H9 (cell line): ENCODE results near the gene SDC4. TPM values are rescaled to one million over a fixed set of nuclear protein-coding genes. Genes with fewer than 3 reads are reported as not detected.

ENCODE experiments used
- DNase-seq: peaks from one replicate; pipeline ENCODE4 v3.0.0-alpha.2; 2017
- H2AFZ ChIP-seq: one replicate; pipeline ENCODE4 v1.6.1; 2013; ENCODE audit warnings: mild to moderate bottlenecking, low read length, control low read depth, moderate library complexity
- H2AK5ac ChIP-seq: 2 replicates; pipeline ENCODE4 v1.6.1; 2013; ENCODE audit warnings: low read length, control low read depth, mixed read lengths; ENCODE audit not compliant: insufficient read length
- H2BK120ac ChIP-seq: one replicate; pipeline ENCODE4 v1.6.1; 2013; ENCODE audit warnings: low read depth, mild to moderate bottlenecking, low read length, control low read depth, inconsistent platforms; ENCODE audit not compliant: poor library complexity, severe bottlenecking
- H2BK12ac ChIP-seq: 2 replicates; pipeline ENCODE4 v1.6.1; 2013; ENCODE audit warnings: low read length, control low read depth, mixed read lengths, low read depth; ENCODE audit not compliant: insufficient read length
- H2BK15ac ChIP-seq: 2 replicates; pipeline ENCODE4 v1.6.1; 2013; ENCODE audit warnings: low read depth, low read length, control low read depth
- H2BK20ac ChIP-seq: one replicate; pipeline ENCODE4 v1.6.1; 2013; ENCODE audit warnings: low read depth, mild to moderate bottlenecking, low read length, control low read depth, inconsistent platforms; ENCODE audit not compliant: poor library complexity, severe bottlenecking
- H2BK5ac ChIP-seq: 2 replicates; pipeline ENCODE4 v1.6.1; 2013; ENCODE audit warnings: low read length, control low read depth, mixed read lengths; ENCODE audit not compliant: insufficient read length
- H3K14ac ChIP-seq: 2 replicates; pipeline ENCODE4 v1.6.1; 2013; ENCODE audit warnings: low read length, control low read depth; ENCODE audit not compliant: insufficient read depth
- H3K18ac ChIP-seq: 2 replicates; pipeline ENCODE4 v1.6.1; 2013; ENCODE audit warnings: low read depth, mild to moderate bottlenecking, mixed read lengths, low read length, control low read depth; ENCODE audit not compliant: insufficient read length
- H3K23ac ChIP-seq: 2 replicates; pipeline ENCODE4 v1.6.1; 2013; ENCODE audit warnings: low read length, control low read depth, mixed read lengths, low read depth; ENCODE audit not compliant: insufficient read length
- H3K23me2 ChIP-seq: 2 replicates; pipeline ENCODE4 v1.6.1; 2013; ENCODE audit warnings: low read depth, mild to moderate bottlenecking, mixed read lengths, low read length, control low read depth; ENCODE audit not compliant: insufficient read length, poor library complexity, severe bottlenecking
- H3K27ac ChIP-seq: 2 replicates; pipeline ENCODE4 v1.5.1; 2013; ENCODE audit warnings: low read length, control low read depth, mixed read lengths, low read depth; ENCODE audit not compliant: insufficient read length
- H3K27me3 ChIP-seq: 2 replicates; pipeline ENCODE4 v1.6.1; 2013; ENCODE audit warnings: low read length, control low read depth, inconsistent platforms; ENCODE audit not compliant: insufficient read depth
- H3K4ac ChIP-seq: 2 replicates; pipeline ENCODE4 v1.6.1; 2013; ENCODE audit warnings: low read depth, mild to moderate bottlenecking, control low read depth, inconsistent platforms, low read length, moderate library complexity
- H3K4me1 ChIP-seq: 2 replicates; pipeline ENCODE4 v1.6.1; 2013; ENCODE audit warnings: low read length, control low read depth, inconsistent platforms; ENCODE audit not compliant: insufficient read depth
- H3K4me2 ChIP-seq: 2 replicates; pipeline ENCODE4 v1.6.1; 2013; ENCODE audit warnings: low read length, control low read depth, mixed read lengths; ENCODE audit not compliant: insufficient read length, insufficient read depth
- H3K56ac ChIP-seq: 2 replicates; pipeline ENCODE4 v1.6.1; 2013; ENCODE audit warnings: low read depth, mild to moderate bottlenecking, mixed read lengths, low read length, control low read depth; ENCODE audit not compliant: insufficient read length
- H3K79me1 ChIP-seq: 2 replicates; pipeline ENCODE4 v1.6.1; 2013; ENCODE audit warnings: low read depth, mild to moderate bottlenecking, moderate library complexity, low read length, control low read depth, inconsistent platforms; ENCODE audit not compliant: insufficient read depth, poor library complexity, severe bottlenecking
- H3K79me2 ChIP-seq: 2 replicates; pipeline ENCODE4 v1.6.1; 2013; ENCODE audit warnings: low read length, control low read depth, inconsistent platforms; ENCODE audit not compliant: insufficient read depth
- H3K9ac ChIP-seq: 2 replicates; pipeline ENCODE4 v1.6.1; 2013; ENCODE audit warnings: low read length, control low read depth, mixed read lengths; ENCODE audit not compliant: insufficient read length; ENCODE audit errors: extremely low read depth
- H3K9me3 ChIP-seq: one replicate; pipeline ENCODE4 v1.6.1; 2013; ENCODE audit warnings: low read depth, low read length, inconsistent platforms; ENCODE audit not compliant: control insufficient read depth
- H3T11ph ChIP-seq: one replicate; pipeline ENCODE4 v1.6.1; 2013; ENCODE audit warnings: mild to moderate bottlenecking, low read length, control low read depth, inconsistent platforms
- H4K20me1 ChIP-seq: one replicate; pipeline ENCODE4 v1.6.1; 2013; ENCODE audit not compliant: control insufficient read depth, insufficient read length, insufficient read depth
- H4K5ac ChIP-seq: 2 replicates; pipeline ENCODE4 v1.6.1; 2013; ENCODE audit warnings: low read depth, mild to moderate bottlenecking, mixed read lengths, low read length, control low read depth; ENCODE audit not compliant: insufficient read length
- H4K8ac ChIP-seq: replicated peaks from 2 replicates; pipeline ENCODE4 v1.6.1; 2013; ENCODE audit warnings: low read length, control low read depth, mixed read lengths, low read depth; ENCODE audit not compliant: insufficient read length
- H4K91ac ChIP-seq: 2 replicates; pipeline ENCODE4 v1.6.1; 2013; ENCODE audit warnings: low read depth, mild to moderate bottlenecking, moderate library complexity, mixed read lengths, low read length, control low read depth; ENCODE audit not compliant: insufficient read length
- H3K27ac Mint-ChIP-seq, 3 experiments: 2 replicates in 2 of 3; 3 replicates in 1 of 3; pipeline ENCODE4 v1.8.0; 2020 to 2021; ENCODE audit warnings: mixed read lengths in 3 of 3, mild to moderate bottlenecking in 1 of 3, moderate library complexity in 1 of 3
- H3K27me3 Mint-ChIP-seq: 2 replicates; pipeline ENCODE4 v1.8.0; 2021; ENCODE audit warnings: low read depth, mild to moderate bottlenecking, moderate library complexity, mixed read lengths
- H3K36me3 Mint-ChIP-seq, 3 experiments: 2 replicates in 2 of 3; 3 replicates in 1 of 3; pipeline ENCODE4 v1.8.0; 2020 to 2021; ENCODE audit warnings: low read depth in 3 of 3, mixed read lengths in 3 of 3; ENCODE audit not compliant: insufficient read depth in 1 of 3
- H3K4me1 Mint-ChIP-seq, 2 experiments: 2 replicates each; pipeline ENCODE4 v1.8.0; 2020; ENCODE audit warnings: mixed read lengths in 2 of 2
- H3K4me3 Mint-ChIP-seq, 2 experiments: 2 replicates in 1 of 2; 3 replicates in 1 of 2; pipeline ENCODE4 v1.8.0; 2020 to 2021; ENCODE audit warnings: mild to moderate bottlenecking in 2 of 2, mixed read lengths in 2 of 2, moderate library complexity in 1 of 2
- H3K9me3 Mint-ChIP-seq, 2 experiments: 2 replicates in 1 of 2; 3 replicates in 1 of 2; pipeline ENCODE4 v1.8.0; 2020; ENCODE audit warnings: mild to moderate bottlenecking in 2 of 2, mixed read lengths in 2 of 2, moderate library complexity in 1 of 2
- CTCF ChIP-seq: fragments of 200-600 bp; sonication (generic); conservative IDR thresholded peaks from 3 replicates; pipeline ENCODE4 v1.8.0; 2021; ENCODE audit warnings: antibody characterized with exemption, mild to moderate bottlenecking
- WGBS: extraction: QIAGEN DNeasy Blood & Tissue Kit; methylation state at CpG from one replicate; pipeline ENCODE4 v1.1.7; 2013; ENCODE audit warnings: missing lambda C conversion rate, low lambda C conversion rate, mixed read lengths; ENCODE audit not compliant: insufficient read length; ENCODE audit errors: extremely low coverage; 5-methylcytosine and 5-hydroxymethylcytosine counted together
- total RNA-seq: library from RNA; stranded (reverse); gene quantifications from 2 replicates; pipeline ENCODE4 v1.2.1, GENCODE V29; 2021

The SDC4 gene
- total RNA-seq, 1 experiment from 2014 or later: 50.7 TPM

- H3K27me3 Mint-ChIP-seq: no peaks in the 10 kb centered on the region
Measured at GRCh38 chr20:45325371-45325770, 22.9 kb downstream of the SDC4 start.

More at GRCh38 chr20:45325371-45325770, 22.9 kb downstream of the SDC4 start:
- H3K4me3 Mint-ChIP-seq: no peak overlapping the region; a peak in 1 of 5 replicates
- H3K23ac ChIP-seq: no peak overlapping the region
- no peak overlapping the region for H3K14ac ChIP-seq
- no peaks in the 10 kb centered on the region for H3K9me3 Mint-ChIP-seq
- no CpG with 5 or more reads among the region's 6 CpGs for whole genome bisulfite sequencing
- H2AFZ ChIP-seq: no peak overlapping the region
- H2BK12ac ChIP-seq: no peak overlapping the region
- peaks cover 8 to 33% (median 30%) of the 10 kb centered on the region in 3 experiments; a peak in 6 of 7 replicates for H3K36me3 Mint-ChIP-seq
- H3K56ac ChIP-seq: no peak overlapping the region
- H4K20me1 ChIP-seq: no peaks in the 10 kb centered on the region
- no peak overlapping the region for H4K5ac ChIP-seq
- H4K91ac ChIP-seq: no peak overlapping the region
- H3K4me1 Mint-ChIP-seq: peaks cover 5 to 6% of the 10 kb centered on the region in 2 experiments; a peak in 1 of 4 replicates
- TF ChIP-seq CTCF: no peak
- no peak overlapping the region for H4K8ac ChIP-seq
- no peak overlapping the region for H2AK5ac ChIP-seq
- no peak overlapping the region for H3K9ac ChIP-seq
- H3K79me1 ChIP-seq: no peaks in the 10 kb centered on the region
- no peak overlapping the region for H3T11ph ChIP-seq
- H3K18ac ChIP-seq: no peak overlapping the region
- no peak overlapping the region for H2BK15ac ChIP-seq
- H3K79me2 ChIP-seq: no peaks in the 10 kb centered on the region
- no peak overlapping the region for H3K4ac ChIP-seq
- H2BK20ac ChIP-seq: no peak overlapping the region
- H2BK120ac ChIP-seq: no peak overlapping the region
- no peak overlapping the region for H2BK5ac ChIP-seq
- H3K27ac ChIP-seq: no peak overlapping the region
- H3K27me3 ChIP-seq: no peaks in the 10 kb centered on the region
- no peaks in the 10 kb centered on the region for H3K4me1 ChIP-seq
- H3K4me2 ChIP-seq: no peak overlapping the region
- H3K23me2 ChIP-seq: no peaks in the 10 kb centered on the region
- H3K27ac Mint-ChIP-seq: peak overlapping the region in 2 of 3 experiments; percentile 44 to 67; a peak in 2 of 7 replicates
- no peak for DNase-seq
- H3K9me3 ChIP-seq: no peaks in the 10 kb centered on the region
